SK-N-SH (cell line): ENCODE measurements around the gene PLAC8. TPM values are rescaled to one million over a fixed set of nuclear protein-coding genes. Genes with fewer than 3 reads are reported as not detected.
"Not testable (repeated sequence)": the region's sequence is repeated elsewhere in the genome, so short reads cannot be mapped to it uniquely, and the experiment has no call there.

Source experiments
- CTCF ChIA-PET: fragments of 300-600, 350-600 bp; formaldehyde crosslinking; extraction: SDS; loops from one replicate; lab custom pipeline; 2021; lab: Yijun Ruan, JAX
- POLR2A ChIA-PET: fragments of 350-600 bp; sonication (Branson Sonifier 250); formaldehyde crosslinking; extraction: SDS; loops from one replicate; lab custom pipeline; 2020; ENCODE audit warnings: antibody characterized with exemption, inconsistent platforms; lab: Yijun Ruan, JAX
- DNase-seq: peaks from one replicate; pipeline ENCODE4 v3.0.0; 2012
- H2AFZ ChIP-seq: fragments of 200-600 bp; sonication (generic); 2 replicates; pipeline ENCODE4 v1.8.1; 2016; ENCODE audit warnings: antibody characterized with exemption, mild to moderate bottlenecking, low read depth
- H3F3A ChIP-seq: fragments of 200-600 bp; sonication (generic); replicated peaks from 2 replicates; pipeline ENCODE3; 2016; ENCODE audit warnings: antibody characterized with exemption, mild to moderate bottlenecking; ENCODE audit not compliant: insufficient read depth
- H3K27ac ChIP-seq, 2 experiments: fragments of 200-500 bp in 1 of 2; fragments of 200-600 bp in 1 of 2; sonication (Bioruptor generic) in 1 of 2; sonication (generic), shearing (Covaris generic) in 1 of 2; 2 replicates each; pipeline versions ENCODE4 v1.5.1 to v1.6.1; 2014 to 2016; ENCODE audit warnings: low read depth in 2 of 2, inconsistent platforms in 1 of 2, low read length in 1 of 2, mild to moderate bottlenecking in 1 of 2, mixed read lengths in 1 of 2
- H3K27me3 ChIP-seq: fragments of 200-600 bp; sonication (generic), shearing (Covaris generic); 2 replicates; pipeline ENCODE4 v1.6.1; 2016; ENCODE audit warnings: mixed run types; ENCODE audit not compliant: insufficient read depth
- H3K36me3 ChIP-seq, 2 experiments: fragments of 200-500 bp in 1 of 2; fragments of 200-600 bp in 1 of 2; sonication (Bioruptor generic) in 1 of 2; sonication (generic) in 1 of 2; replicated peaks in 1 of 2; 2 replicates each; pipeline versions ENCODE3 to v1.5.1; 2014 to 2016; ENCODE audit warnings: low read length in 1 of 2, mild to moderate bottlenecking in 1 of 2; ENCODE audit not compliant: insufficient read depth in 2 of 2, control insufficient read depth in 1 of 2
- H3K4me1 ChIP-seq, 2 experiments: fragments of 200-500 bp in 1 of 2; fragments of 200-600 bp in 1 of 2; sonication (Bioruptor generic) in 1 of 2; sonication (generic), shearing (Covaris generic) in 1 of 2; 2 replicates each; pipeline versions ENCODE4 v1.5.1 to v1.6.1; 2014 to 2016; ENCODE audit warnings: low read depth in 1 of 2, low read length in 1 of 2, mixed run types in 1 of 2; ENCODE audit not compliant: insufficient read depth in 2 of 2, control insufficient read depth in 1 of 2
- H3K4me2 ChIP-seq: fragments of 200-600 bp; sonication (generic), shearing (Covaris generic); 2 replicates; pipeline ENCODE4 v1.6.1; 2017; ENCODE audit warnings: mixed run types
- H3K4me3 ChIP-seq, 2 experiments: fragments of 200-500 bp in 1 of 2; fragments of 200-600 bp in 1 of 2; sonication (Bioruptor generic) in 1 of 2; sonication (generic), shearing (Covaris generic) in 1 of 2; 2 replicates each; pipeline versions ENCODE4 v1.5.1 to v1.8.1; 2014 to 2016; ENCODE audit warnings: low read depth in 2 of 2, inconsistent platforms in 1 of 2, low read length in 1 of 2, mild to moderate bottlenecking in 1 of 2, mixed read lengths in 1 of 2, moderate library complexity in 1 of 2
- H3K79me2 ChIP-seq: fragments of 200-600 bp; sonication (generic); 2 replicates; pipeline ENCODE4 v1.8.1; 2017; ENCODE audit warnings: mild to moderate bottlenecking; ENCODE audit not compliant: insufficient read depth
- H3K9ac ChIP-seq: fragments of 200-600 bp; sonication (generic); 2 replicates; pipeline ENCODE4 v1.6.1; 2017; ENCODE audit warnings: mixed run types
- H3K9me2 ChIP-seq: fragments of 200-600 bp; sonication (generic); 2 replicates; pipeline ENCODE4 v1.6.1; 2017; ENCODE audit warnings: mixed run types
- H3K9me3 ChIP-seq: fragments of 200-600 bp; sonication (generic); 2 replicates; pipeline ENCODE4 v1.6.1; 2017; ENCODE audit warnings: mixed run types, mild to moderate bottlenecking, moderate library complexity
- H4K20me1 ChIP-seq: fragments of 200-600 bp; sonication (generic); 2 replicates; pipeline ENCODE4 v1.6.1; 2017; ENCODE audit warnings: mild to moderate bottlenecking, mixed run types; ENCODE audit not compliant: insufficient read depth
- CHD2 ChIP-seq: fragments of 150-350 bp; IDR thresholded peaks from 2 replicates; pipeline ENCODE4 v1.6.1; 2018; ENCODE audit warnings: low read length; ENCODE audit not compliant: partially characterized antibody
- EP300 ChIP-seq, 2 experiments: IDR thresholded peaks; 2 replicates each; pipeline versions ENCODE4 v1.4.0 to v1.6.1; 2012; ENCODE audit warnings: borderline replicate concordance in 1 of 2, low read depth in 1 of 2, low read length in 1 of 2
- FOXJ3 ChIP-seq: sonication (generic); formaldehyde crosslinking; IDR thresholded peaks from 2 replicates; pipeline ENCODE4 v1.5.1; 2020; ENCODE audit warnings: mild to moderate bottlenecking, missing genetic modification reagents
- FOXM1 ChIP-seq: IDR thresholded peaks from 2 replicates; pipeline ENCODE4 v1.4.0; 2012; ENCODE audit warnings: low read depth, mild to moderate bottlenecking
- GABPA ChIP-seq: IDR thresholded peaks from 2 replicates; pipeline ENCODE4 v1.4.0; 2012; ENCODE audit warnings: low read depth, mild to moderate bottlenecking
- GATA2 ChIP-seq: sonication (generic); formaldehyde crosslinking; IDR thresholded peaks from 2 replicates; pipeline ENCODE4 v1.5.0; 2020; ENCODE audit warnings: mild to moderate bottlenecking, missing genetic modification reagents
- JUND ChIP-seq: IDR thresholded peaks from 2 replicates; pipeline ENCODE4 v1.4.0; 2012
- NFIC ChIP-seq: IDR thresholded peaks from 2 replicates; pipeline ENCODE4 v1.4.0; 2012; ENCODE audit warnings: borderline replicate concordance
- POLR2AphosphoS5 ChIP-seq: IDR thresholded peaks from 2 replicates; pipeline ENCODE4 v1.6.1; 2012; ENCODE audit warnings: low read depth, low read length
- RCOR1 ChIP-seq: fragments of 150-350 bp; IDR thresholded peaks from 2 replicates; pipeline ENCODE4 v1.6.1; 2017; ENCODE audit warnings: antibody characterized with exemption, low read length
- RFX5 ChIP-seq: IDR thresholded peaks from 2 replicates; pipeline ENCODE4 v1.6.1; 2012; ENCODE audit warnings: mild to moderate bottlenecking, improper control_type of control experiment, low read length
- SIN3A ChIP-seq: IDR thresholded peaks from 2 replicates; pipeline ENCODE4 v1.6.1; 2012; ENCODE audit warnings: low read depth, mild to moderate bottlenecking, low read length, moderate library complexity, borderline replicate concordance
- TEAD4 ChIP-seq: IDR thresholded peaks from 2 replicates; pipeline ENCODE4 v1.4.0; 2012; ENCODE audit warnings: mild to moderate bottlenecking, borderline replicate concordance; ENCODE audit not compliant: insufficient read depth
- YY1 ChIP-seq: IDR thresholded peaks from 2 replicates; pipeline ENCODE4 v1.4.0; 2012; ENCODE audit warnings: low read depth, mild to moderate bottlenecking
- WGBS: methylation state at CpG from one replicate; pipeline ENCODE4 v1.1.6; 2017; ENCODE audit warnings: low lambda C conversion rate; 5-methylcytosine and 5-hydroxymethylcytosine counted together
- polyA plus RNA-seq, 3 experiments: library from polyadenylated mRNA; depleted of rRNA; stranded (reverse); fragments of >200 nt; gene quantifications; 2 replicates each; pipeline ENCODE4 v1.2.3, GENCODE V29; 2012
- TF ChIP-seq, protein P1 (sequence below): IDR thresholded peaks from 2 replicates; pipeline ENCODE4 v1.4.0; 2012; ENCODE audit warnings: low read depth, borderline replicate concordance
- TF ChIP-seq, protein P2 (sequence below): IDR thresholded peaks from 2 replicates; pipeline ENCODE4 v1.4.0; 2012; ENCODE audit warnings: low read depth, borderline replicate concordance
- TF ChIP-seq, protein P3 (sequence below): IDR thresholded peaks from 2 replicates; pipeline ENCODE4 v1.6.1; 2012; ENCODE audit warnings: mild to moderate bottlenecking, low read depth, low read length, moderate library complexity
- TF ChIP-seq, protein P4 (sequence below): fragments of 200-600 bp; sonication (generic); IDR thresholded peaks from 2 replicates; pipeline ENCODE4 v1.6.1; 2017; ENCODE audit warnings: antibody characterized with exemption, mild to moderate bottlenecking, moderate library complexity
- TF ChIP-seq, protein P5 (sequence below): IDR thresholded peaks from 2 replicates; pipeline ENCODE4; 2012

PLAC8 gene
- polyA plus RNA-seq, 1 of the 3 experiments (the other 2 are of a cell fraction), result 11.3 TPM

DNA sequence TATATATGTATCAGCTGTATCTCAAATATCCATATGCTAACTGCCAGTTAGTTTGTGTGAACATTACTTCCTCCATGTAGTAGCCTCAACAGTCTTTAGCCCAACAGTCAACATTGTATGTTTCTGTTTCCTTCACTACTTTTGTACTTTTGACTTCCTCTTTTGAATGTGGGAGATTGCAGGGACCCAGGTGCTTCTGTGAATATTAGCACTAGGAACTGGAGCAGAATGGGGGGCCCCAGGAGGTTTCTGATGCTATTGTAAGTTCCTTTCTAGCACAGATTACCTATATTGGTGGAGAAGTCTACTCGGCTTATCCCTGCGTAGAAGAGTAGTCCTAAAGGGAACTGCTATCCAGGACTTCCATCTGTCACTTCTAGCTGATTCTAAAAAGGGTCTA, 2.3 kb downstream of the PLAC8 start:
- H3K9me3 ChIP-seq, result no peaks in the 10 kb centered on the region
- H3K4me1 ChIP-seq, result peaks cover 3 to 25% of the 10 kb centered on the region in 2 experiments
- H3K9ac ChIP-seq, result peak overlapping the region; percentile 30; the same call in 1 of the 2 replicates
- ChIA-PET CTCF (interaction anchor here (1.8 to 2.3 kb wide), 2 partner anchors 11 to 38 kb away, joined by 4 to 5 read pairs; no protein-coding TSS in a partner anchor), POLR2A (no interaction called here)
- H3K79me2 ChIP-seq, result no peaks in the 10 kb centered on the region; the same call in 1 of the 2 replicates
- peak overlapping the region; percentile 39; the same call in 1 of the 2 replicates for H3K4me2 ChIP-seq
- H3K36me3 ChIP-seq, result no peaks in the 10 kb centered on the region
- no peaks in the 10 kb centered on the region for H4K20me1 ChIP-seq
- DNase-seq, result no peak
- H3F3A ChIP-seq, result peaks cover 41% of the 10 kb centered on the region
- TF ChIP-seq, protein P1, sequence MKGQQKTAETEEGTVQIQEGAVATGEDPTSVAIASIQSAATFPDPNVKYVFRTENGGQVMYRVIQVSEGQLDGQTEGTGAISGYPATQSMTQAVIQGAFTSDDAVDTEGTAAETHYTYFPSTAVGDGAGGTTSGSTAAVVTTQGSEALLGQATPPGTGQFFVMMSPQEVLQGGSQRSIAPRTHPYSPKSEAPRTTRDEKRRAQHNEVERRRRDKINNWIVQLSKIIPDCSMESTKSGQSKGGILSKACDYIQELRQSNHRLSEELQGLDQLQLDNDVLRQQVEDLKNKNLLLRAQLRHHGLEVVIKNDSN, result no peak
- TF ChIP-seq RCOR1 (no peak), JUND (no peak), POLR2AphosphoS5 (no peak), FOXJ3 (CRISPR knock-in tag) (no peak), CHD2 (no peak), NFIC (no peak), SIN3A (no peak), YY1 (no peak), GABPA (no peak), EP300 (IDR thresholded peaks at IDR 0.05; ENCODE audit: borderline replicate concordance in 1 of 2, low read depth in 1 of 2, low read length in 1 of 2) (no peak), FOXM1 (no peak), GATA2 (no peak), TEAD4 (no peak), RFX5 (no peak)
- TF ChIP-seq, protein P2, sequence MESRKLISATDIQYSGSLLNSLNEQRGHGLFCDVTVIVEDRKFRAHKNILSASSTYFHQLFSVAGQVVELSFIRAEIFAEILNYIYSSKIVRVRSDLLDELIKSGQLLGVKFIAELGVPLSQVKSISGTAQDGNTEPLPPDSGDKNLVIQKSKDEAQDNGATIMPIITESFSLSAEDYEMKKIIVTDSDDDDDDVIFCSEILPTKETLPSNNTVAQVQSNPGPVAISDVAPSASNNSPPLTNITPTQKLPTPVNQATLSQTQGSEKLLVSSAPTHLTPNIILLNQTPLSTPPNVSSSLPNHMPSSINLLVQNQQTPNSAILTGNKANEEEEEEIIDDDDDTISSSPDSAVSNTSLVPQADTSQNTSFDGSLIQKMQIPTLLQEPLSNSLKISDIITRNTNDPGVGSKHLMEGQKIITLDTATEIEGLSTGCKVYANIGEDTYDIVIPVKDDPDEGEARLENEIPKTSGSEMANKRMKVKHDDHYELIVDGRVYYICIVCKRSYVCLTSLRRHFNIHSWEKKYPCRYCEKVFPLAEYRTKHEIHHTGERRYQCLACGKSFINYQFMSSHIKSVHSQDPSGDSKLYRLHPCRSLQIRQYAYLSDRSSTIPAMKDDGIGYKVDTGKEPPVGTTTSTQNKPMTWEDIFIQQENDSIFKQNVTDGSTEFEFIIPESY, result no peak
- TF ChIP-seq, protein P3, sequence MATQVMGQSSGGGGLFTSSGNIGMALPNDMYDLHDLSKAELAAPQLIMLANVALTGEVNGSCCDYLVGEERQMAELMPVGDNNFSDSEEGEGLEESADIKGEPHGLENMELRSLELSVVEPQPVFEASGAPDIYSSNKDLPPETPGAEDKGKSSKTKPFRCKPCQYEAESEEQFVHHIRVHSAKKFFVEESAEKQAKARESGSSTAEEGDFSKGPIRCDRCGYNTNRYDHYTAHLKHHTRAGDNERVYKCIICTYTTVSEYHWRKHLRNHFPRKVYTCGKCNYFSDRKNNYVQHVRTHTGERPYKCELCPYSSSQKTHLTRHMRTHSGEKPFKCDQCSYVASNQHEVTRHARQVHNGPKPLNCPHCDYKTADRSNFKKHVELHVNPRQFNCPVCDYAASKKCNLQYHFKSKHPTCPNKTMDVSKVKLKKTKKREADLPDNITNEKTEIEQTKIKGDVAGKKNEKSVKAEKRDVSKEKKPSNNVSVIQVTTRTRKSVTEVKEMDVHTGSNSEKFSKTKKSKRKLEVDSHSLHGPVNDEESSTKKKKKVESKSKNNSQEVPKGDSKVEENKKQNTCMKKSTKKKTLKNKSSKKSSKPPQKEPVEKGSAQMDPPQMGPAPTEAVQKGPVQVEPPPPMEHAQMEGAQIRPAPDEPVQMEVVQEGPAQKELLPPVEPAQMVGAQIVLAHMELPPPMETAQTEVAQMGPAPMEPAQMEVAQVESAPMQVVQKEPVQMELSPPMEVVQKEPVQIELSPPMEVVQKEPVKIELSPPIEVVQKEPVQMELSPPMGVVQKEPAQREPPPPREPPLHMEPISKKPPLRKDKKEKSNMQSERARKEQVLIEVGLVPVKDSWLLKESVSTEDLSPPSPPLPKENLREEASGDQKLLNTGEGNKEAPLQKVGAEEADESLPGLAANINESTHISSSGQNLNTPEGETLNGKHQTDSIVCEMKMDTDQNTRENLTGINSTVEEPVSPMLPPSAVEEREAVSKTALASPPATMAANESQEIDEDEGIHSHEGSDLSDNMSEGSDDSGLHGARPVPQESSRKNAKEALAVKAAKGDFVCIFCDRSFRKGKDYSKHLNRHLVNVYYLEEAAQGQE, result no peak
- TF ChIP-seq, protein P4, sequence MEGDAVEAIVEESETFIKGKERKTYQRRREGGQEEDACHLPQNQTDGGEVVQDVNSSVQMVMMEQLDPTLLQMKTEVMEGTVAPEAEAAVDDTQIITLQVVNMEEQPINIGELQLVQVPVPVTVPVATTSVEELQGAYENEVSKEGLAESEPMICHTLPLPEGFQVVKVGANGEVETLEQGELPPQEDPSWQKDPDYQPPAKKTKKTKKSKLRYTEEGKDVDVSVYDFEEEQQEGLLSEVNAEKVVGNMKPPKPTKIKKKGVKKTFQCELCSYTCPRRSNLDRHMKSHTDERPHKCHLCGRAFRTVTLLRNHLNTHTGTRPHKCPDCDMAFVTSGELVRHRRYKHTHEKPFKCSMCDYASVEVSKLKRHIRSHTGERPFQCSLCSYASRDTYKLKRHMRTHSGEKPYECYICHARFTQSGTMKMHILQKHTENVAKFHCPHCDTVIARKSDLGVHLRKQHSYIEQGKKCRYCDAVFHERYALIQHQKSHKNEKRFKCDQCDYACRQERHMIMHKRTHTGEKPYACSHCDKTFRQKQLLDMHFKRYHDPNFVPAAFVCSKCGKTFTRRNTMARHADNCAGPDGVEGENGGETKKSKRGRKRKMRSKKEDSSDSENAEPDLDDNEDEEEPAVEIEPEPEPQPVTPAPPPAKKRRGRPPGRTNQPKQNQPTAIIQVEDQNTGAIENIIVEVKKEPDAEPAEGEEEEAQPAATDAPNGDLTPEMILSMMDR, result no peak
- TF ChIP-seq, protein P5, sequence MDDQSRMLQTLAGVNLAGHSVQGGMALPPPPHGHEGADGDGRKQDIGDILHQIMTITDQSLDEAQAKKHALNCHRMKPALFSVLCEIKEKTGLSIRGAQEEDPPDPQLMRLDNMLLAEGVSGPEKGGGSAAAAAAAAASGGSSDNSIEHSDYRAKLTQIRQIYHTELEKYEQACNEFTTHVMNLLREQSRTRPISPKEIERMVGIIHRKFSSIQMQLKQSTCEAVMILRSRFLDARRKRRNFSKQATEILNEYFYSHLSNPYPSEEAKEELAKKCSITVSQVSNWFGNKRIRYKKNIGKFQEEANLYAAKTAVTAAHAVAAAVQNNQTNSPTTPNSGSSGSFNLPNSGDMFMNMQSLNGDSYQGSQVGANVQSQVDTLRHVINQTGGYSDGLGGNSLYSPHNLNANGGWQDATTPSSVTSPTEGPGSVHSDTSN, result no peak
- no peak overlapping the region for H3K4me3 ChIP-seq
- H3K27me3 ChIP-seq, result no peaks in the 10 kb centered on the region
- H2AFZ ChIP-seq, result peak overlapping the region; percentile 73; the same call in 1 of the 2 replicates
- H3K9me2 ChIP-seq, result no peaks in the 10 kb centered on the region
- WGBS, result 78% methylated on average over 2 of the region's 2 CpGs
- peak overlapping the region; percentile 60 to 77; a peak in 3 of 4 replicates for H3K27ac ChIP-seq

DNA sequence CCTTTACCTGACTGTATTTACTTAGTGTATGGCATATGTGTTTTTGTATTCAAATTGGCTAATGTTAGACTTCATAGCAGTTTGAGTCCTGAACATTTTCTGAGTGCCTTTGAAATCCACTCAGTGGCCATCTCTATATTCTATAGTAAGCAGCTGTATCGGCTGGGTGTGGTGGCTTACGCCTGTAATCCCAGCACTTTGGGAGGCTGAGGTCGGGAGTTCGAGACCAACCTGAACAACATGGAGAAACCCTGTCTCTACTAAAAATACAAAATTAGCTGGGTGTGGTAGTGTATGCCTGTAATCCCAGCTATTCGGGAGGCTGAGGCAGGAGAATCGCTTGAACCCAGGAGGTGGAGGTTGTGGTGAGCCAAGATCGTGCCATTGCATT, 2.8 kb downstream of the PLAC8 start:
- H2AFZ ChIP-seq, H3K36me3 ChIP-seq, H3K79me2 ChIP-seq, H3K9me3 ChIP-seq, POLR2A ChIA-PET, DNase-seq, H3K4me2 ChIP-seq, H3K4me3 ChIP-seq, H3K9me2 ChIP-seq, H4K20me1 ChIP-seq, H3K27ac ChIP-seq, H3K9ac ChIP-seq, H3K27me3 ChIP-seq: not testable (repeated sequence)
- Histone ChIP-seq H3F3A (peaks cover 44% of the 10 kb centered on the region), H3K4me1 (peaks cover 3 to 25% of the 10 kb centered on the region in 2 experiments)
- WGBS, result 96% methylated on average over 7 of the region's 7 CpGs
- CTCF ChIA-PET, result interaction anchor here (1.8 to 2.3 kb wide), 2 partner anchors 11 to 37 kb away, joined by 4 to 5 read pairs; no protein-coding TSS in a partner anchor
